GM19328 (cell line): ENCODE data around the gene CFL1.
A peak's percentile ranks its signal among the peaks of the same experiment; 100 is the strongest.
"Not testable (repeated sequence)": the region's sequence is repeated elsewhere in the genome, so short reads cannot be mapped to it uniquely, and the experiment has no call there.

Source experiments
- ATAC-seq: cut with Tn5 transposase; IDR thresholded peaks from one replicate; pipeline ENCODE4 v1.9.1; 2021; ENCODE audit warnings: mild to moderate bottlenecking, moderate library complexity; ENCODE audit not compliant: unreplicated experiment

Gene CFL1

GRCh38 chr11:65844231-65844872, 13.6 kb downstream of the CFL1 start:
- ATAC-seq: no peak

- ATAC-seq: no peak
Observed at GRCh38 chr11:65843811-65844210, 14.2 kb downstream of the CFL1 start.

- ATAC-seq: no peak
Observed at GRCh38 chr11:65842144-65842543, 15.8 kb downstream of the CFL1 start.

GRCh38 chr11:65834202-65834601, 23.8 kb downstream of the CFL1 start:
- no peak for ATAC-seq

GRCh38 chr11:65833297-65834030, 24.5 kb downstream of the CFL1 start, which contains the start of gene SNX32:
SNX32 (plus strand) TSS chr11:65833963; CDS start chr11:65834066, 103 bp downstream.
- ATAC-seq: peak; percentile 82

- ATAC-seq: not testable (repeated sequence)
Observed at GRCh38 chr11:65832231-65832630, 25.7 kb downstream of the CFL1 start.

- ATAC-seq: no peak
Observed at GRCh38 chr11:65829459-65829858, 28.5 kb downstream of the CFL1 start.

- no peak for ATAC-seq
Observed at GRCh38 chr11:65826984-65827735, 30.8 kb downstream of the CFL1 start.

GRCh38 chr11:65822776-65823528, 35.0 kb downstream of the CFL1 start:
- ATAC-seq: no peak

GRCh38 chr11:65821107-65821506, 36.9 kb downstream of the CFL1 start:
- ATAC-seq: no peak

GRCh38 chr11:65817835-65818680, 39.9 kb downstream of the CFL1 start:
- ATAC-seq: peak; percentile 58

GRCh38 chr11:65817312-65817834, 40.6 kb downstream of the CFL1 start:
- ATAC-seq: no peak

GRCh38 chr11:65816696-65817095, 41.3 kb downstream of the CFL1 start:
- ATAC-seq: no peak

- no peak for ATAC-seq
Observed at GRCh38 chr11:65814986-65815565, 42.9 kb downstream of the CFL1 start.

- ATAC-seq: no peak
Observed at GRCh38 chr11:65814131-65814985, 43.6 kb downstream of the CFL1 start.

GRCh38 chr11:65811764-65812475, 46.1 kb downstream of the CFL1 start:
- no peak for ATAC-seq

GRCh38 chr11:65810046-65810868, 47.7 kb downstream of the CFL1 start:
- ATAC-seq: no peak
